Endothelial cell of umbilical vein (primary cell): Measurements from ENCODE around the gene CD101. TPM values are rescaled to one million over a fixed set of nuclear protein-coding genes. Genes with fewer than 3 reads are reported as not detected.

Experiments used
- BruUV-seq: library from RNA; stranded (reverse); fragments of 400-500 nt; replicated peaks from 2 replicates; lab custom pipeline; 2021; lab: Mats Ljungman, UMichigan
- CTCF ChIA-PET: fragments of 300-600, 350-600 bp; sonication (Branson Sonifier 250); formaldehyde crosslinking; loops from one replicate; lab custom pipeline; 2021; ENCODE audit warnings: antibody characterized with exemption, inconsistent platforms; lab: Charles Lee
- POLR2A ChIA-PET: fragments of 300-600, 350-600 bp; sonication (Branson Sonifier 250); formaldehyde crosslinking; loops from one replicate; lab custom pipeline; 2021; ENCODE audit warnings: antibody characterized with exemption, inconsistent platforms; lab: Charles Lee
- DNase-seq: peaks from one replicate; pipeline ENCODE4 v3.0.0-alpha.2; 2011; ENCODE audit warnings: low read depth, low spot score
- FAIRE-seq: peaks from 2 replicates; lab custom pipeline; 2011; peaks lifted over from hg19 to GRCh38; lab: Jason Lieb, UNC
- H2AFZ ChIP-seq: 2 replicates; pipeline ENCODE4 v1.6.0; 2012; ENCODE audit warnings: low read depth, low read length, control low read depth, inconsistent platforms
- H3K27ac ChIP-seq: 2 replicates; pipeline ENCODE4 v1.5.1; 2011; ENCODE audit warnings: low read depth, mild to moderate bottlenecking, control low read depth, low read length, moderate library complexity; ENCODE audit not compliant: insufficient read depth
- H3K27me3 ChIP-seq, 2 experiments: 2 replicates each; pipeline versions ENCODE4 v1.6.0 to v1.6.1; 2011; ENCODE audit warnings: low read length in 2 of 2, mixed read lengths in 1 of 2; ENCODE audit not compliant: control insufficient read depth in 2 of 2, insufficient read depth in 2 of 2
- H3K36me3 ChIP-seq, 2 experiments: 2 replicates in 1 of 2; 3 replicates in 1 of 2; pipeline ENCODE4 v1.5.1; 2011; ENCODE audit warnings: low read length in 2 of 2, mild to moderate bottlenecking in 1 of 2, moderate library complexity in 1 of 2; ENCODE audit not compliant: control insufficient read depth in 2 of 2, insufficient read depth in 2 of 2; ENCODE audit errors: extremely low read depth in 1 of 2
- H3K4me1 ChIP-seq: 3 replicates; pipeline ENCODE4 v1.5.1; 2011; ENCODE audit warnings: mild to moderate bottlenecking, low read length; ENCODE audit not compliant: control insufficient read depth, insufficient read depth; ENCODE audit errors: extremely low read depth
- H3K4me2 ChIP-seq: 2 replicates; pipeline ENCODE4 v1.6.1; 2011; ENCODE audit warnings: low read length, control low read depth, mixed read lengths; ENCODE audit not compliant: insufficient read depth
- H3K4me3 ChIP-seq, 3 experiments: fragments of 200-600 bp in 1 of 3; sonication (generic), shearing (Covaris generic) in 1 of 3; replicated peaks in 1 of 3; 2 replicates each; pipeline ENCODE4 v1.5.1; 2011 to 2016; ENCODE audit warnings: control low read depth in 3 of 3, low read length in 3 of 3, mild to moderate bottlenecking in 2 of 3, inconsistent platforms in 1 of 3, low read depth in 1 of 3, moderate library complexity in 1 of 3; ENCODE audit not compliant: insufficient read depth in 1 of 3
- H3K79me2 ChIP-seq: 2 replicates; pipeline ENCODE4 v1.6.0; 2012; ENCODE audit warnings: low read length, inconsistent platforms; ENCODE audit not compliant: control insufficient read depth, insufficient read depth
- H3K9ac ChIP-seq: replicated peaks from 2 replicates; pipeline ENCODE3; 2011; ENCODE audit warnings: low read length, control low read depth; ENCODE audit not compliant: insufficient read depth; ENCODE audit errors: extremely low read depth
- H3K9me1 ChIP-seq: replicated peaks from 3 replicates; pipeline ENCODE4 v1.6.0; 2011; ENCODE audit warnings: mild to moderate bottlenecking, low read length; ENCODE audit not compliant: control insufficient read depth, insufficient read depth; ENCODE audit errors: extremely low read depth
- H3K9me3 ChIP-seq: replicated peaks from 2 replicates; pipeline ENCODE4 v1.5.1; 2012; ENCODE audit warnings: low read length, inconsistent platforms; ENCODE audit not compliant: control insufficient read depth, insufficient read depth
- H4K20me1 ChIP-seq: replicated peaks from 2 replicates; pipeline ENCODE3; 2011; ENCODE audit warnings: mild to moderate bottlenecking, low read length; ENCODE audit not compliant: control insufficient read depth, insufficient read depth; ENCODE audit errors: extremely low read depth
- EZH2 ChIP-seq: IDR thresholded peaks from 2 replicates; pipeline ENCODE4 v1.6.1; 2012; ENCODE audit warnings: borderline replicate concordance, low read depth, mild to moderate bottlenecking, moderate library complexity, low read length, inconsistent platforms; ENCODE audit not compliant: severe bottlenecking
- FOS ChIP-seq: IDR thresholded peaks from 2 replicates; pipeline ENCODE4 v1.6.1; 2011; ENCODE audit warnings: mild to moderate bottlenecking, low read length, moderate library complexity, borderline replicate concordance; ENCODE audit not compliant: insufficient read depth
- GATA2 ChIP-seq: IDR thresholded peaks from 2 replicates; pipeline ENCODE4 v1.7.0; 2011; ENCODE audit warnings: low read depth, mild to moderate bottlenecking, moderate library complexity, mixed read lengths, low read length; ENCODE audit not compliant: insufficient read length, insufficient read depth
- JUN ChIP-seq: IDR thresholded peaks from 2 replicates; pipeline ENCODE4 v1.6.1; 2011; ENCODE audit warnings: borderline replicate concordance, low read depth; ENCODE audit not compliant: insufficient read length, insufficient read depth
- MYC ChIP-seq: IDR thresholded peaks from one replicate; pipeline ENCODE4 v1.6.1; 2011; ENCODE audit warnings: mild to moderate bottlenecking, low read depth, low read length
- POLR2A ChIP-seq: IDR thresholded peaks from 2 replicates; pipeline ENCODE4 v1.6.1; 2012; ENCODE audit warnings: low read depth, mild to moderate bottlenecking, control low read depth, low read length
- POLR2AphosphoS5 ChIP-seq: IDR thresholded peaks from 2 replicates; pipeline ENCODE4 v1.6.1; 2012; ENCODE audit warnings: low read depth, mild to moderate bottlenecking, control low read depth, low read length, moderate library complexity; ENCODE audit not compliant: insufficient read depth
- dilution Hi-C: fragments of 300-500 bp; cut with MboI; formaldehyde crosslinking; loops from one replicate; pipeline ENCODE4 v1.15.0; 2019; ENCODE audit warnings: low sequenced_read_pairs; ENCODE audit not compliant: extremely low pct_ligation_motif_present
- intact Hi-C: fragments of 100-400 bp; cut with micrococcal nuclease; formaldehyde crosslinking; loops from one replicate; pipeline ENCODE4 v1.10.0; 2022
- polyA plus RNA-seq, 4 experiments: library from polyadenylated mRNA; depleted of rRNA in 3 of 4; stranded (reverse) in 3 of 4; unstranded in 1 of 4; fragments of >200 nt; gene quantifications; 2 replicates each; pipeline versions ENCODE4 v1.2.1 to v1.2.3, GENCODE V29; 2011 to 2012; ENCODE audit warnings: missing spikeins in 1 of 4
- total RNA-seq: library from RNA; stranded (reverse); gene quantifications from 2 replicates; pipeline ENCODE4 v1.2.3, GENCODE V29; 2021
- TF ChIP-seq, protein P1 (sequence below), 2 donors: IDR thresholded peaks; 1 replicate in 1 of 2; 2 replicates in 1 of 2; pipeline ENCODE4 v1.5.1; 2011; ENCODE audit warnings: low read length in 2 of 2, mild to moderate bottlenecking in 2 of 2, moderate library complexity in 2 of 2, control low read depth in 1 of 2, inconsistent platforms in 1 of 2, low read depth in 1 of 2; ENCODE audit not compliant: insufficient read depth in 1 of 2; ENCODE audit errors: extremely low read depth in 1 of 2
- TF ChIP-seq, protein P2 (sequence below): IDR thresholded peaks from 2 replicates; pipeline ENCODE4 v1.6.1; 2011; ENCODE audit not compliant: insufficient read depth, insufficient read length

The CD101 gene
- total and polyA plus RNA-seq, 2 donors (not counting 3 experiments of a cell fraction or from before 2014, with no cell fraction given) = 0.04 to 0.97 TPM

DNA sequence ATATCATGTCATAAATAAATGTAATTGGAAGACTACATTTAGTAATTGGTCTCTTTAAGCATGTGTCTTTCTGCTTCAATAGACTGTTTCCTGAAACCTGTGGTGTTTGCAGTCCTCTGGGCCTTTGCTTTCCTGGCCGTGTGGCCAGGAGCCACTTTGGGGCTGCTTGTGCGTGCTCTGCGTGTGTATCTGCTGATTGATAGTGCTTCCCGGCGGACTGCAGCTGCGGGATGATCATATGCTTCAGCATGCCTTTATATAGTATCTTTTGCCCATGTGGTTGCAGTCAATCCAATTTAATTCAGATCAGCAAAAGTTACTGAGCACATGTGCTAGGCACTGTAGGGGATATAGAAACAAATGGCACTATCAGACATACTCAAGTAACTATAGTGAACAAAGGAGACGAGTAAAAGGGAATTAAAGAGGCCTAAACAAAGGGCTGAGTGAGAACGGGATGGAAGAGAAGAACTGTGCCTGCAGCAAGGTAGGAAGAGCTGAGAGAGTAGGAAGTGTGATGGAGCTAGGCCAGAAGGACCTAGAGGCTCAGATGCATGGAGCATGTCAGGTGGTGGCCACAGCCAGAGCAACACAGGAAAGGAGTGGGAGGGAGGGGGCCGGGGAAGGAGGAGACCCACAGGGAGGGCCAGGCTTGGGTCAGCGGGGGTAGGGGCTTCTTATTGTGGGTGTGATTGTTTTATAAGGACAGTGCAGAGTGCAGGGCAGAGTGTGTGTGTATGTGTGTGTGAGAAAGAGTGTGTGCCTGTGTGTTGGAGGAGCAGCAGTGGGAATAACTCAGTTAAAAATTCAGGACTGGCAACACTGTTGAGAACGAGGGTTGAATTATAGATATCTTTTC lies 31.4 kb downstream of the CD101 start:
- no peak overlapping the region for H3K9ac ChIP-seq
- FAIRE-seq (no peak), DNase-seq (no peak)
- H3K4me3 ChIP-seq = no peak overlapping the region
- H3K79me2 ChIP-seq = no peaks in the 10 kb centered on the region
- H3K4me2 ChIP-seq = no peak overlapping the region
- H3K9me1 ChIP-seq = no peaks in the 10 kb centered on the region
- H3K9me3 ChIP-seq = no peaks in the 10 kb centered on the region
- dilution Hi-C loops = no loop called here
- TF ChIP-seq POLR2A (no peak), JUN (no peak), POLR2AphosphoS5 (no peak), GATA2 (no peak), EZH2 (no peak), FOS (no peak), MYC (no peak)
- TF ChIP-seq, protein P1, sequence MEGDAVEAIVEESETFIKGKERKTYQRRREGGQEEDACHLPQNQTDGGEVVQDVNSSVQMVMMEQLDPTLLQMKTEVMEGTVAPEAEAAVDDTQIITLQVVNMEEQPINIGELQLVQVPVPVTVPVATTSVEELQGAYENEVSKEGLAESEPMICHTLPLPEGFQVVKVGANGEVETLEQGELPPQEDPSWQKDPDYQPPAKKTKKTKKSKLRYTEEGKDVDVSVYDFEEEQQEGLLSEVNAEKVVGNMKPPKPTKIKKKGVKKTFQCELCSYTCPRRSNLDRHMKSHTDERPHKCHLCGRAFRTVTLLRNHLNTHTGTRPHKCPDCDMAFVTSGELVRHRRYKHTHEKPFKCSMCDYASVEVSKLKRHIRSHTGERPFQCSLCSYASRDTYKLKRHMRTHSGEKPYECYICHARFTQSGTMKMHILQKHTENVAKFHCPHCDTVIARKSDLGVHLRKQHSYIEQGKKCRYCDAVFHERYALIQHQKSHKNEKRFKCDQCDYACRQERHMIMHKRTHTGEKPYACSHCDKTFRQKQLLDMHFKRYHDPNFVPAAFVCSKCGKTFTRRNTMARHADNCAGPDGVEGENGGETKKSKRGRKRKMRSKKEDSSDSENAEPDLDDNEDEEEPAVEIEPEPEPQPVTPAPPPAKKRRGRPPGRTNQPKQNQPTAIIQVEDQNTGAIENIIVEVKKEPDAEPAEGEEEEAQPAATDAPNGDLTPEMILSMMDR (IDR thresholded peaks at IDR 0.05; ENCODE audit: extremely low read depth in 1 of 2, insufficient read depth in 1 of 2, low read depth in 1 of 2, low read length in 2 of 2) = no peak
- TF ChIP-seq, protein P2, sequence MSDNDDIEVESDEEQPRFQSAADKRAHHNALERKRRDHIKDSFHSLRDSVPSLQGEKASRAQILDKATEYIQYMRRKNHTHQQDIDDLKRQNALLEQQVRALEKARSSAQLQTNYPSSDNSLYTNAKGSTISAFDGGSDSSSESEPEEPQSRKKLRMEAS = no peak
- no peak overlapping the region for H2AFZ ChIP-seq
- H3K27me3 ChIP-seq = no peaks in the 10 kb centered on the region
- no TSS peak for BruUV-seq
- H3K27ac ChIP-seq = no peak overlapping the region
- ChIA-PET CTCF (no interaction called here), POLR2A (no interaction called here)
- peaks cover 8% of the 10 kb centered on the region for H3K4me1 ChIP-seq
- intact Hi-C loops = no loop called here
- no peaks in the 10 kb centered on the region for H4K20me1 ChIP-seq
- no peaks in the 10 kb centered on the region for H3K36me3 ChIP-seq
